GM23338 (cell line): ENCODE data around the gene MAP3K15. TPM values are rescaled to one million over a fixed set of nuclear protein-coding genes. Genes with fewer than 3 reads are reported as not detected.

Experiments
- ATAC-seq: fragments of 200-7000 bp; cut with Tn5 transposase; 3 replicates; pipeline ENCODE4 v1.9.1; 2020
- DNase-seq: peaks from one replicate; pipeline ENCODE4 v3.0.0-alpha.2; 2015; ENCODE audit warnings: low spot score
- H2AFZ ChIP-seq: fragments of 200-600 bp; sonication (generic); 2 replicates; pipeline ENCODE4 v1.8.0; 2016; ENCODE audit warnings: antibody characterized with exemption, mild to moderate bottlenecking, moderate library complexity
- H3F3A ChIP-seq: fragments of 200-600 bp; sonication (generic); replicated peaks from 2 replicates; pipeline ENCODE4 v1.8.0; 2017; ENCODE audit warnings: antibody characterized with exemption, mixed run types, low read depth
- H3K27ac ChIP-seq: fragments of 200-600 bp; sonication (generic); 2 replicates; pipeline ENCODE4 v1.6.1; 2016; ENCODE audit warnings: low read depth
- H3K27me3 ChIP-seq: fragments of 200-600 bp; sonication (generic); 2 replicates; pipeline ENCODE4 v1.8.0; 2016; ENCODE audit warnings: mild to moderate bottlenecking, mixed run types, moderate library complexity; ENCODE audit not compliant: insufficient read depth
- H3K36me3 ChIP-seq: fragments of 200-600 bp; sonication (generic); 2 replicates; pipeline ENCODE4 v1.8.0; 2016; ENCODE audit warnings: mild to moderate bottlenecking; ENCODE audit not compliant: insufficient read depth
- H3K4me1 ChIP-seq: fragments of 200-600 bp; sonication (generic); 2 replicates; pipeline ENCODE4 v1.8.0; 2016; ENCODE audit warnings: mild to moderate bottlenecking, moderate library complexity; ENCODE audit not compliant: insufficient read depth
- H3K4me2 ChIP-seq: fragments of 200-600 bp; sonication (generic); 2 replicates; pipeline ENCODE4 v1.7.1; 2017; ENCODE audit warnings: mixed run types
- H3K4me3 ChIP-seq: fragments of 200-600 bp; sonication (generic); 2 replicates; pipeline ENCODE4 v1.6.1; 2016; ENCODE audit warnings: mixed run types
- H3K79me2 ChIP-seq: fragments of 200-600 bp; sonication (generic); replicated peaks from 2 replicates; pipeline ENCODE4 v1.8.0; 2017; ENCODE audit warnings: mild to moderate bottlenecking; ENCODE audit not compliant: insufficient read depth
- H3K9me2 ChIP-seq: fragments of 200-600 bp; sonication (generic); 2 replicates; pipeline ENCODE4 v1.8.0; 2017; ENCODE audit not compliant: insufficient read depth
- H4K20me1 ChIP-seq: fragments of 200-600 bp; sonication (generic); replicated peaks from 2 replicates; pipeline ENCODE4 v1.8.0; 2017; ENCODE audit warnings: mild to moderate bottlenecking; ENCODE audit not compliant: insufficient read depth
- H3K27ac Mint-ChIP-seq: 2 replicates; pipeline ENCODE4 v1.8.0; 2020; ENCODE audit warnings: inconsistent platforms, mild to moderate bottlenecking, moderate library complexity, mixed read lengths
- H3K27me3 Mint-ChIP-seq: 3 replicates; pipeline ENCODE4 v1.8.0; 2022; ENCODE audit warnings: low read depth, mild to moderate bottlenecking, moderate library complexity, mixed read lengths, inconsistent platforms; ENCODE audit not compliant: insufficient read depth, poor library complexity
- H3K36me3 Mint-ChIP-seq: 3 replicates; pipeline ENCODE4 v1.8.0; 2021; ENCODE audit warnings: low read depth, mild to moderate bottlenecking, inconsistent platforms, moderate library complexity, mixed read lengths
- H3K4me1 Mint-ChIP-seq: 3 replicates; pipeline ENCODE4 v1.8.0; 2020; ENCODE audit warnings: mild to moderate bottlenecking, inconsistent platforms, mixed read lengths
- H3K4me3 Mint-ChIP-seq: 3 replicates; pipeline ENCODE4 v1.8.0; 2021; ENCODE audit warnings: moderate library complexity, mild to moderate bottlenecking, inconsistent platforms, mixed read lengths
- H3K9me3 Mint-ChIP-seq: 3 replicates; pipeline ENCODE4 v1.8.0; 2020; ENCODE audit warnings: moderate library complexity, mild to moderate bottlenecking, inconsistent platforms, mixed read lengths
- CREB1 ChIP-seq: fragments of 250-450 bp; sonication (Bioruptor Pico); IDR thresholded peaks from 2 replicates; pipeline ENCODE4 v1.5.0; 2020; ENCODE audit warnings: low read depth, mild to moderate bottlenecking, moderate library complexity
- EZH2 ChIP-seq: fragments of 200-600 bp; sonication (generic); IDR thresholded peaks from one replicate; pipeline ENCODE4 v1.8.0; 2017; ENCODE audit warnings: antibody characterized with exemption, mild to moderate bottlenecking, low read depth; ENCODE audit not compliant: unreplicated experiment
- EZH2phosphoT487 ChIP-seq: fragments of 200-600 bp; sonication (generic); IDR thresholded peaks from one replicate; pipeline ENCODE4 v1.8.1; 2018; ENCODE audit warnings: antibody characterized with exemption; ENCODE audit not compliant: unreplicated experiment
- JUNB ChIP-seq: IDR thresholded peaks from one replicate; pipeline ENCODE4 v1.6.1; 2016; ENCODE audit warnings: antibody characterized with exemption; ENCODE audit not compliant: unreplicated experiment
- NANOG ChIP-seq: IDR thresholded peaks from 2 replicates; pipeline ENCODE4 v1.6.1; 2016; ENCODE audit warnings: antibody characterized with exemption, borderline replicate concordance
- POLR2AphosphoS5 ChIP-seq: IDR thresholded peaks from 2 replicates; pipeline ENCODE4 v1.6.1; 2016; ENCODE audit warnings: antibody characterized with exemption, low read depth
- STAT1 ChIP-seq: IDR thresholded peaks from one replicate; pipeline ENCODE4 v1.6.1; 2016; ENCODE audit warnings: antibody characterized with exemption; ENCODE audit not compliant: unreplicated experiment
- ZNF114 ChIP-seq: fragments of 250-450 bp; sonication (Bioruptor Pico); IDR thresholded peaks from 2 replicates; pipeline ENCODE4 v1.5.0; 2020; ENCODE audit warnings: mild to moderate bottlenecking, moderate library complexity
- ZNF331 ChIP-seq: fragments of 250-450 bp; sonication (Bioruptor Pico); IDR thresholded peaks from 2 replicates; pipeline ENCODE4 v1.5.0; 2020; ENCODE audit warnings: low read depth, mild to moderate bottlenecking, moderate library complexity
- polyA plus RNA-seq: library from polyadenylated mRNA; unstranded; fragments of >200 nt; fragmentation: Nextera tagmentation; extraction: Ambion mirVana; gene quantifications from 2 replicates; pipeline ENCODE4 v1.2.1, GENCODE V29; 2016
- total RNA-seq: library from RNA; depleted of rRNA; stranded (reverse); fragments of >200 nt; shearing (Covaris generic); gene quantifications from 2 replicates; pipeline ENCODE4 v1.2.3, GENCODE V29; 2014
- TF ChIP-seq, protein P1 (sequence below), 2 experiments: fragments of 200-600 bp in 1 of 2; sonication (generic) in 1 of 2; conservative IDR thresholded peaks; 2 replicates each; pipeline versions ENCODE4 v1.5.1 to v1.6.1; 2016 to 2017; ENCODE audit warnings: antibody characterized with exemption in 2 of 2, low read depth in 2 of 2, mild to moderate bottlenecking in 2 of 2, moderate library complexity in 1 of 2
- TF ChIP-seq, protein P2 (sequence below): fragments of 250-450 bp; sonication (Bioruptor Pico); IDR thresholded peaks from 2 replicates; pipeline ENCODE4 v1.5.0; 2020; ENCODE audit warnings: mild to moderate bottlenecking, moderate library complexity
- TF ChIP-seq, protein P3 (sequence below): IDR thresholded peaks from 2 replicates; pipeline ENCODE4 v1.6.1; 2016; ENCODE audit warnings: antibody characterized with exemption
- TF ChIP-seq, protein P4 (sequence below): IDR thresholded peaks from one replicate; pipeline ENCODE4 v1.6.1; 2018; ENCODE audit warnings: antibody characterized with exemption; ENCODE audit not compliant: unreplicated experiment

Gene MAP3K15
- total and polyA plus RNA-seq, 2 experiments from 2014 or later, result 0.40 to 3.1 TPM

DNA sequence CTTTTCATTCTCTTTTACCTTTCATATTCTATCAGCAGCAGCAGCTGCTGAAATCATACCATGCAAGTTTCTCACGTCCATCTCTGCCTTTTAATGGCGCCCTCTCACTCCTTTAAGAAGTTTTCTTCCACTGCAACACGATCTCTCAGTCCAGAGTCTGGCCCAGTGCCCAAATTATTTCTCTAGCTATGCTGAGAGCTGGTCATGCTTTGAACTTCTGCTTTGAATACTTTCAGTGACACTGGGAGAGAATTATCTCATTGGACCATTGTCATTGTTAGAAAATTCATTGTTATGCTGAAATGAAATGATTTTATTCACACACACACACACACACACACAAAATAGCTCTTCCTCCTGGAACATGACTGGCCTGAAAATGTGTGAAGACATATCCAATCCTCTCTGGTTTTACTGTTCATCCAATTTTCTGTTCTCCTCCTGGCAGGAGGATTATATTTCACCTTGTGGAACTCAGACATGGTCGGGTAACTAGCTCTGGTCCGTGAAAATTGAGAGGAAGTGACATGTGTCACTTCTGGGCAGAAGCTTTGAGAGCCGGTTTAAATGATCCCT, 172.9 kb downstream of the MAP3K15 start:
- no peak overlapping the region for H3K4me2 ChIP-seq

More for the DNA sequence above, 172.9 kb downstream of the MAP3K15 start:
- TF ChIP-seq, protein P1, sequence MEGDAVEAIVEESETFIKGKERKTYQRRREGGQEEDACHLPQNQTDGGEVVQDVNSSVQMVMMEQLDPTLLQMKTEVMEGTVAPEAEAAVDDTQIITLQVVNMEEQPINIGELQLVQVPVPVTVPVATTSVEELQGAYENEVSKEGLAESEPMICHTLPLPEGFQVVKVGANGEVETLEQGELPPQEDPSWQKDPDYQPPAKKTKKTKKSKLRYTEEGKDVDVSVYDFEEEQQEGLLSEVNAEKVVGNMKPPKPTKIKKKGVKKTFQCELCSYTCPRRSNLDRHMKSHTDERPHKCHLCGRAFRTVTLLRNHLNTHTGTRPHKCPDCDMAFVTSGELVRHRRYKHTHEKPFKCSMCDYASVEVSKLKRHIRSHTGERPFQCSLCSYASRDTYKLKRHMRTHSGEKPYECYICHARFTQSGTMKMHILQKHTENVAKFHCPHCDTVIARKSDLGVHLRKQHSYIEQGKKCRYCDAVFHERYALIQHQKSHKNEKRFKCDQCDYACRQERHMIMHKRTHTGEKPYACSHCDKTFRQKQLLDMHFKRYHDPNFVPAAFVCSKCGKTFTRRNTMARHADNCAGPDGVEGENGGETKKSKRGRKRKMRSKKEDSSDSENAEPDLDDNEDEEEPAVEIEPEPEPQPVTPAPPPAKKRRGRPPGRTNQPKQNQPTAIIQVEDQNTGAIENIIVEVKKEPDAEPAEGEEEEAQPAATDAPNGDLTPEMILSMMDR (conservative IDR thresholded peaks at IDR 0.05; ENCODE audit: low read depth in 2 of 2), result no peak
- TF ChIP-seq ZNF114 (CRISPR knock-in tag), result no peak
- no peak for TF ChIP-seq EZH2phosphoT487
- no peak for TF ChIP-seq CREB1
- TF ChIP-seq, protein P2, sequence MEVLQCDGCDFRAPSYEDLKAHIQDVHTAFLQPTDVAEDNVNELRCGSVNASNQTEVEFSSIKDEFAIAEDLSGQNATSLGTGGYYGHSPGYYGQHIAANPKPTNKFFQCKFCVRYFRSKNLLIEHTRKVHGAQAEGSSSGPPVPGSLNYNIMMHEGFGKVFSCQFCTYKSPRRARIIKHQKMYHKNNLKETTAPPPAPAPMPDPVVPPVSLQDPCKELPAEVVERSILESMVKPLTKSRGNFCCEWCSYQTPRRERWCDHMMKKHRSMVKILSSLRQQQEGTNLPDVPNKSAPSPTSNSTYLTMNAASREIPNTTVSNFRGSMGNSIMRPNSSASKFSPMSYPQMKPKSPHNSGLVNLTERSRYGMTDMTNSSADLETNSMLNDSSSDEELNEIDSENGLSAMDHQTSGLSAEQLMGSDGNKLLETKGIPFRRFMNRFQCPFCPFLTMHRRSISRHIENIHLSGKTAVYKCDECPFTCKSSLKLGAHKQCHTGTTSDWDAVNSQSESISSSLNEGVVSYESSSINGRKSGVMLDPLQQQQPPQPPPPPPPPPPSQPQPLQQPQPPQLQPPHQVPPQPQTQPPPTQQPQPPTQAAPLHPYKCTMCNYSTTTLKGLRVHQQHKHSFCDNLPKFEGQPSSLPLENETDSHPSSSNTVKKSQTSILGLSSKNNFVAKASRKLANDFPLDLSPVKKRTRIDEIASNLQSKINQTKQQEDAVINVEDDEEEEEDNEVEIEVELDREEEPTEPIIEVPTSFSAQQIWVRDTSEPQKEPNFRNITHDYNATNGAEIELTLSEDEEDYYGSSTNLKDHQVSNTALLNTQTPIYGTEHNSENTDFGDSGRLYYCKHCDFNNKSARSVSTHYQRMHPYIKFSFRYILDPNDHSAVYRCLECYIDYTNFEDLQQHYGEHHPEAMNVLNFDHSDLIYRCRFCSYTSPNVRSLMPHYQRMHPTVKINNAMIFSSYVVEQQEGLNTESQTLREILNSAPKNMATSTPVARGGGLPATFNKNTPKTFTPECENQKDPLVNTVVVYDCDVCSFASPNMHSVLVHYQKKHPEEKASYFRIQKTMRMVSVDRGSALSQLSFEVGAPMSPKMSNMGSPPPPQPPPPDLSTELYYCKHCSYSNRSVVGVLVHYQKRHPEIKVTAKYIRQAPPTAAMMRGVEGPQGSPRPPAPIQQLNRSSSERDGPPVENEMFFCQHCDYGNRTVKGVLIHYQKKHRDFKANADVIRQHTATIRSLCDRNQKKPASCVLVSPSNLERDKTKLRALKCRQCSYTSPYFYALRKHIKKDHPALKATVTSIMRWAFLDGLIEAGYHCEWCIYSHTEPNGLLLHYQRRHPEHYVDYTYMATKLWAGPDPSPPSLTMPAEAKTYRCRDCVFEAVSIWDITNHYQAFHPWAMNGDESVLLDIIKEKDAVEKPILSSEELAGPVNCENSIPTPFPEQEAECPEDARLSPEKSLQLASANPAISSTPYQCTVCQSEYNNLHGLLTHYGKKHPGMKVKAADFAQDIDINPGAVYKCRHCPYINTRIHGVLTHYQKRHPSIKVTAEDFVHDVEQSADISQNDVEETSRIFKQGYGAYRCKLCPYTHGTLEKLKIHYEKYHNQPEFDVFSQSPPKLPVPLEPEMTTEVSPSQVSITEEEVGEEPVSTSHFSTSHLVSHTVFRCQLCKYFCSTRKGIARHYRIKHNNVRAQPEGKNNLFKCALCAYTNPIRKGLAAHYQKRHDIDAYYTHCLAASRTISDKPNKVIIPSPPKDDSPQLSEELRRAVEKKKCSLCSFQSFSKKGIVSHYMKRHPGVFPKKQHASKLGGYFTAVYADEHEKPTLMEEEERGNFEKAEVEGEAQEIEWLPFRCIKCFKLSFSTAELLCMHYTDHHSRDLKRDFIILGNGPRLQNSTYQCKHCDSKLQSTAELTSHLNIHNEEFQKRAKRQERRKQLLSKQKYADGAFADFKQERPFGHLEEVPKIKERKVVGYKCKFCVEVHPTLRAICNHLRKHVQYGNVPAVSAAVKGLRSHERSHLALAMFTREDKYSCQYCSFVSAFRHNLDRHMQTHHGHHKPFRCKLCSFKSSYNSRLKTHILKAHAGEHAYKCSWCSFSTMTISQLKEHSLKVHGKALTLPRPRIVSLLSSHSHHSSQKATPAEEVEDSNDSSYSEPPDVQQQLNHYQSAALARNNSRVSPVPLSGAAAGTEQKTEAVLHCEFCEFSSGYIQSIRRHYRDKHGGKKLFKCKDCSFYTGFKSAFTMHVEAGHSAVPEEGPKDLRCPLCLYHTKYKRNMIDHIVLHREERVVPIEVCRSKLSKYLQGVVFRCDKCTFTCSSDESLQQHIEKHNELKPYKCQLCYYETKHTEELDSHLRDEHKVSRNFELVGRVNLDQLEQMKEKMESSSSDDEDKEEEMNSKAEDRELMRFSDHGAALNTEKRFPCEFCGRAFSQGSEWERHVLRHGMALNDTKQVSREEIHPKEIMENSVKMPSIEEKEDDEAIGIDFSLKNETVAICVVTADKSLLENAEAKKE (CRISPR knock-in tag), result no peak
- no peak for TF ChIP-seq EZH2
- TF ChIP-seq, protein P3, sequence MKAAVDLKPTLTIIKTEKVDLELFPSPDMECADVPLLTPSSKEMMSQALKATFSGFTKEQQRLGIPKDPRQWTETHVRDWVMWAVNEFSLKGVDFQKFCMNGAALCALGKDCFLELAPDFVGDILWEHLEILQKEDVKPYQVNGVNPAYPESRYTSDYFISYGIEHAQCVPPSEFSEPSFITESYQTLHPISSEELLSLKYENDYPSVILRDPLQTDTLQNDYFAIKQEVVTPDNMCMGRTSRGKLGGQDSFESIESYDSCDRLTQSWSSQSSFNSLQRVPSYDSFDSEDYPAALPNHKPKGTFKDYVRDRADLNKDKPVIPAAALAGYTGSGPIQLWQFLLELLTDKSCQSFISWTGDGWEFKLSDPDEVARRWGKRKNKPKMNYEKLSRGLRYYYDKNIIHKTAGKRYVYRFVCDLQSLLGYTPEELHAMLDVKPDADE, result no peak
- TF ChIP-seq STAT1, result no peak
- no peak for TF ChIP-seq JUNB
- no peak for TF ChIP-seq NANOG
- TF ChIP-seq POLR2AphosphoS5, result no peak
- TF ChIP-seq, protein P4, sequence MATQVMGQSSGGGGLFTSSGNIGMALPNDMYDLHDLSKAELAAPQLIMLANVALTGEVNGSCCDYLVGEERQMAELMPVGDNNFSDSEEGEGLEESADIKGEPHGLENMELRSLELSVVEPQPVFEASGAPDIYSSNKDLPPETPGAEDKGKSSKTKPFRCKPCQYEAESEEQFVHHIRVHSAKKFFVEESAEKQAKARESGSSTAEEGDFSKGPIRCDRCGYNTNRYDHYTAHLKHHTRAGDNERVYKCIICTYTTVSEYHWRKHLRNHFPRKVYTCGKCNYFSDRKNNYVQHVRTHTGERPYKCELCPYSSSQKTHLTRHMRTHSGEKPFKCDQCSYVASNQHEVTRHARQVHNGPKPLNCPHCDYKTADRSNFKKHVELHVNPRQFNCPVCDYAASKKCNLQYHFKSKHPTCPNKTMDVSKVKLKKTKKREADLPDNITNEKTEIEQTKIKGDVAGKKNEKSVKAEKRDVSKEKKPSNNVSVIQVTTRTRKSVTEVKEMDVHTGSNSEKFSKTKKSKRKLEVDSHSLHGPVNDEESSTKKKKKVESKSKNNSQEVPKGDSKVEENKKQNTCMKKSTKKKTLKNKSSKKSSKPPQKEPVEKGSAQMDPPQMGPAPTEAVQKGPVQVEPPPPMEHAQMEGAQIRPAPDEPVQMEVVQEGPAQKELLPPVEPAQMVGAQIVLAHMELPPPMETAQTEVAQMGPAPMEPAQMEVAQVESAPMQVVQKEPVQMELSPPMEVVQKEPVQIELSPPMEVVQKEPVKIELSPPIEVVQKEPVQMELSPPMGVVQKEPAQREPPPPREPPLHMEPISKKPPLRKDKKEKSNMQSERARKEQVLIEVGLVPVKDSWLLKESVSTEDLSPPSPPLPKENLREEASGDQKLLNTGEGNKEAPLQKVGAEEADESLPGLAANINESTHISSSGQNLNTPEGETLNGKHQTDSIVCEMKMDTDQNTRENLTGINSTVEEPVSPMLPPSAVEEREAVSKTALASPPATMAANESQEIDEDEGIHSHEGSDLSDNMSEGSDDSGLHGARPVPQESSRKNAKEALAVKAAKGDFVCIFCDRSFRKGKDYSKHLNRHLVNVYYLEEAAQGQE, result no peak
- no peak for TF ChIP-seq ZNF331
- Mint-ChIP-seq H3K36me3 (no peaks in the 10 kb centered on the region), H3K27ac (no peak overlapping the region), H3K9me3 (no peaks in the 10 kb centered on the region; the same call in 2 of the 3 replicates), H3K27me3 (peaks cover 2% of the 10 kb centered on the region), H3K4me1 (peaks cover 7% of the 10 kb centered on the region; the same call in 2 of the 3 replicates), H3K4me3 (no peak overlapping the region; the same call in 2 of the 3 replicates)
- no peaks in the 10 kb centered on the region for H3K9me2 ChIP-seq
- H3K79me2 ChIP-seq, result peaks cover 32% of the 10 kb centered on the region
- no peak overlapping the region for H2AFZ ChIP-seq
- DNase-seq (no peak), ATAC-seq (no peak)
- no peaks in the 10 kb centered on the region for H3K36me3 ChIP-seq
- H4K20me1 ChIP-seq, result no peaks in the 10 kb centered on the region
- H3F3A ChIP-seq, result no peaks in the 10 kb centered on the region
- no peaks in the 10 kb centered on the region for H3K27me3 ChIP-seq
- H3K4me3 ChIP-seq, result no peak overlapping the region
- H3K27ac ChIP-seq, result no peak overlapping the region
- no peaks in the 10 kb centered on the region for H3K4me1 ChIP-seq
